GM19035 (cell line): ENCODE data around the gene PRR12.

Experiments used
- ATAC-seq: cut with Tn5 transposase; IDR thresholded peaks from one replicate; pipeline ENCODE4 v1.9.1; 2021; ENCODE audit not compliant: unreplicated experiment

Gene PRR12

GRCh38 chr19:49664171-49665035 lies 73.4 kb downstream of the PRR12 start:
- peak; percentile 44 for ATAC-seq

GRCh38 chr19:49665036-49665350 lies 74.0 kb downstream of the PRR12 start:
- ATAC-seq = no peak

- peak; percentile 81 for ATAC-seq
These were observed 74.6 kb downstream of the PRR12 start, which contains the start of the genes BCL2L12 and IRF3 for GRCh38 chr19:49665351-49666119. Gene BCL2L12, plus strand, starts transcription at chr19:49665933. Its CDS starts 760 bp downstream, at chr19:49666693. Gene IRF3, minus strand, starts transcription at chr19:49665857. Its CDS starts 1,019 bp downstream, at chr19:49664838.

- no peak for ATAC-seq
These were observed 75.1 kb downstream of the PRR12 start for GRCh38 chr19:49666120-49666444.

GRCh38 chr19:49667473-49667872 lies 76.5 kb downstream of the PRR12 start:
- no peak for ATAC-seq

GRCh38 chr19:49669516-49669915 lies 78.5 kb downstream of the PRR12 start:
- no peak for ATAC-seq

- ATAC-seq = no peak
These were observed 81.3 kb downstream of the PRR12 start for GRCh38 chr19:49672131-49672919.
